Liver (tissue), 9 donors: ENCODE data around the gene BNC2. TPM values are rescaled to one million over a fixed set of nuclear protein-coding genes. Genes with fewer than 3 reads are reported as not detected.

Experiments used
- DNase-seq: peaks from one replicate; pipeline ENCODE4 v3.0.0-alpha.2; 2017; ENCODE audit warnings: low spot score
- H3K27ac ChIP-seq, 2 donors: one replicate each; pipeline ENCODE4 v1.7.0; 2013; ENCODE audit warnings: inconsistent platforms in 2 of 2, low read length in 2 of 2, control low read depth in 1 of 2, low read depth in 1 of 2, mild to moderate bottlenecking in 1 of 2
- H3K27me3 ChIP-seq, 4 donors: one replicate each; pipeline versions ENCODE4 v1.6.1 to v1.7.0; 2013; ENCODE audit warnings: low read length in 3 of 4, inconsistent platforms in 1 of 4, mild to moderate bottlenecking in 1 of 4, moderate library complexity in 1 of 4; ENCODE audit not compliant: control insufficient read depth in 4 of 4, insufficient read depth in 4 of 4
- H3K36me3 ChIP-seq, 4 donors: one replicate each; pipeline versions ENCODE4 v1.6.1 to v1.7.0; 2013; ENCODE audit warnings: low read length in 3 of 4, mild to moderate bottlenecking in 3 of 4, low read depth in 1 of 4, moderate library complexity in 1 of 4; ENCODE audit not compliant: control insufficient read depth in 4 of 4, insufficient read depth in 3 of 4
- H3K4me1 ChIP-seq, 4 donors: one replicate each; pipeline versions ENCODE4 v1.6.1 to v1.7.0; 2013; ENCODE audit warnings: low read length in 3 of 4, mild to moderate bottlenecking in 3 of 4, moderate library complexity in 1 of 4; ENCODE audit not compliant: control insufficient read depth in 4 of 4, insufficient read depth in 4 of 4
- H3K4me3 ChIP-seq, 3 donors: one replicate each; pipeline versions ENCODE4 v1.6.1 to v1.7.0; 2013; ENCODE audit warnings: low read length in 3 of 3, control low read depth in 1 of 3, low read depth in 1 of 3, mild to moderate bottlenecking in 1 of 3
- H3K9ac ChIP-seq, 2 donors: one replicate each; pipeline ENCODE4 v1.7.0; 2013; ENCODE audit warnings: low read length in 2 of 2, mild to moderate bottlenecking in 2 of 2, moderate library complexity in 2 of 2, control low read depth in 1 of 2, low read depth in 1 of 2
- H3K9me3 ChIP-seq, 4 donors: one replicate each; pipeline versions ENCODE4 v1.6.1 to v1.7.0; 2013; ENCODE audit warnings: low read length in 3 of 4; ENCODE audit not compliant: control insufficient read depth in 4 of 4
- EGR1 ChIP-seq, 2 donors: IDR thresholded peaks; 2 replicates each; pipeline ENCODE4 v1.6.1; 2016 to 2018; ENCODE audit warnings: antibody characterized with exemption in 2 of 2, low read depth in 2 of 2
- FOXA2 ChIP-seq: IDR thresholded peaks from 2 replicates; pipeline ENCODE4 v1.6.1; 2016; ENCODE audit warnings: antibody characterized with exemption
- GABPA ChIP-seq, 2 donors: IDR thresholded peaks in 1 of 2; conservative IDR thresholded peaks in 1 of 2; 2 replicates each; pipeline ENCODE4 v1.6.1; 2016; ENCODE audit warnings: antibody characterized with exemption in 2 of 2, mild to moderate bottlenecking in 1 of 2, moderate library complexity in 1 of 2
- HNF4A ChIP-seq, 2 donors: conservative IDR thresholded peaks; 2 replicates each; pipeline ENCODE4 v1.6.1; 2016; ENCODE audit warnings: antibody characterized with exemption in 2 of 2, mild to moderate bottlenecking in 2 of 2
- NR2F2 ChIP-seq: IDR thresholded peaks from 2 replicates; pipeline ENCODE4 v1.6.1; 2016; ENCODE audit warnings: antibody characterized with exemption
- TAF1 ChIP-seq: conservative IDR thresholded peaks from 2 replicates; pipeline ENCODE4 v1.6.1; 2016; ENCODE audit warnings: antibody characterized with exemption, mild to moderate bottlenecking
- YY1 ChIP-seq: IDR thresholded peaks from 2 replicates; pipeline ENCODE4 v1.6.1; 2016; ENCODE audit warnings: antibody characterized with exemption, mild to moderate bottlenecking
- WGBS: extraction: QIAGEN DNeasy Blood & Tissue Kit; methylation state at CpG from one replicate; pipeline ENCODE4 v1.1.7; 2013; 5-methylcytosine and 5-hydroxymethylcytosine counted together
- polyA plus RNA-seq, 2 donors: library from polyadenylated mRNA; stranded (reverse) in 1 of 2; unstranded in 1 of 2; fragments of 200-250 nt in 1 of 2; fragments of >200 nt in 1 of 2; fragmentation: Nextera tagmentation in 1 of 2; extraction: Ambion mirVana in 1 of 2; gene quantifications; one replicate each; pipeline versions ENCODE4 v1.2.1 to v1.2.3, GENCODE V29; 2013 to 2015
- total RNA-seq, 2 donors: library from RNA; depleted of rRNA; stranded (reverse); fragments of >200 nt; gene quantifications; one replicate each; pipeline ENCODE4 v1.2.3, GENCODE V29; 2014
- TF ChIP-seq, protein P1 (sequence below): IDR thresholded peaks from 2 replicates; pipeline ENCODE4 v1.6.1; 2016; ENCODE audit warnings: antibody characterized with exemption
- donor health status: healthy.
- donor health status: healthy.
- donor health status: healthy.
- donor health status: healthy.
- donor health status: healthy.

Gene BNC2
- total and polyA plus RNA-seq, 4 donors: 0.07 to 0.67 (median 0.08) TPM

DNA sequence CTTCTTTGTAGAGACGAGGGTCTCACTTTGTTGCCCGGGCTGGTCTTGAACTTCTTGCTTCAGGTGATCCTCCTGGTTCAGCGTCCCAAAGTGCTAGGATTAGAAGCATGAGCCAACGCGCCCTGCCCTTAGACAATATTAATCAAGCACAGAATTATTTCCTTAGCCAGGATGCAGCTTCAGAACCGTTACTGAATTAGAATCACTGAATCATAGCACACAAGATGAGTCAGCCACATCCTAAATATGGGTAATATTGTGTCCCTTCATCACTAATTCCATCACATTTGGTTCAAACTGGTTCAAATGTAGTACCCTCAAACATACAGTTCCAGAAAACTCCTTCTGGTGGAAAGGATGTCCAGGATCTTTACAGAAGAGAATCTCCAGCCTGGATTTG lies 82.7 kb downstream of the BNC2 start:
- 87% methylated on average over 6 of the region's 6 CpGs for WGBS
- Histone ChIP-seq H3K9ac (no peak overlapping the region), H3K4me1 (no peaks in the 10 kb centered on the region), H3K27ac (no peak overlapping the region), H3K36me3 (no peaks in the 10 kb centered on the region), H3K9me3 (no peaks in the 10 kb centered on the region), H3K4me3 (no peak overlapping the region), H3K27me3 (peaks cover 0 to 4% (median 0%) of the 10 kb centered on the region in 4 donors)
- TF ChIP-seq YY1 (no peak), HNF4A (conservative IDR thresholded peaks at IDR 0.05) (no peak), TAF1 (no peak)
- TF ChIP-seq, protein P1, sequence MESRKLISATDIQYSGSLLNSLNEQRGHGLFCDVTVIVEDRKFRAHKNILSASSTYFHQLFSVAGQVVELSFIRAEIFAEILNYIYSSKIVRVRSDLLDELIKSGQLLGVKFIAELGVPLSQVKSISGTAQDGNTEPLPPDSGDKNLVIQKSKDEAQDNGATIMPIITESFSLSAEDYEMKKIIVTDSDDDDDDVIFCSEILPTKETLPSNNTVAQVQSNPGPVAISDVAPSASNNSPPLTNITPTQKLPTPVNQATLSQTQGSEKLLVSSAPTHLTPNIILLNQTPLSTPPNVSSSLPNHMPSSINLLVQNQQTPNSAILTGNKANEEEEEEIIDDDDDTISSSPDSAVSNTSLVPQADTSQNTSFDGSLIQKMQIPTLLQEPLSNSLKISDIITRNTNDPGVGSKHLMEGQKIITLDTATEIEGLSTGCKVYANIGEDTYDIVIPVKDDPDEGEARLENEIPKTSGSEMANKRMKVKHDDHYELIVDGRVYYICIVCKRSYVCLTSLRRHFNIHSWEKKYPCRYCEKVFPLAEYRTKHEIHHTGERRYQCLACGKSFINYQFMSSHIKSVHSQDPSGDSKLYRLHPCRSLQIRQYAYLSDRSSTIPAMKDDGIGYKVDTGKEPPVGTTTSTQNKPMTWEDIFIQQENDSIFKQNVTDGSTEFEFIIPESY: no peak
- DNase-seq: no peak

DNA sequence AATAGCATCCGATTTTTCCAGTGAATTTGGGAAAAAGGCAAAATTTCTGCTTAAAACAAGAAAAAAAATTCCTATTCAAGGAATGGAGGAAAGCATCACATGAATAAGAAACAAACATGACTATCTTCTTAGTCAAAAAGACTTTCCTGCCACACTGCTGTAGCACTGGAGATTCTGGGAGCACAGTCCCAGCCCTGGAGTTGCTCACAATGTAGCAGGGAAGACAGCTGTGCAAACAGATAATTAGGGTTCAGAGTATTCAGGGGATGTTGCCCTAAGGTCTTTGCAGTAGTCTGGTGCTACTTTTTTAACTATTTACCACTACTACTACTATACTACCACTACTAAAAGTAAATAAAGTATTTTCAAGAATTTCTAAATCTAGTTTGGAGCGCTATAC lies 86.5 kb downstream of the BNC2 start:
- TF ChIP-seq GABPA (IDR thresholded peaks at IDR 0.05 in 1 of 2, conservative IDR thresholded peaks at IDR 0.05 in 1 of 2) (no peak), HNF4A (conservative IDR thresholded peaks at IDR 0.05) (no peak), TAF1 (no peak), NR2F2 (no peak), EGR1 (IDR thresholded peaks at IDR 0.05; ENCODE audit: low read depth in 2 of 2) (no peak)
- no peak overlapping the region for H3K9ac ChIP-seq
- peaks cover 0 to 8% (median 0%) of the 10 kb centered on the region in 4 donors for H3K27me3 ChIP-seq
- WGBS: 88% methylated on average over 2 of the region's 2 CpGs
- H3K4me3 ChIP-seq: no peak overlapping the region
- no peaks in the 10 kb centered on the region for H3K9me3 ChIP-seq
- H3K27ac ChIP-seq: no peak overlapping the region
- H3K36me3 ChIP-seq: no peaks in the 10 kb centered on the region
- H3K4me1 ChIP-seq: no peaks in the 10 kb centered on the region
- DNase-seq: no peak

DNA sequence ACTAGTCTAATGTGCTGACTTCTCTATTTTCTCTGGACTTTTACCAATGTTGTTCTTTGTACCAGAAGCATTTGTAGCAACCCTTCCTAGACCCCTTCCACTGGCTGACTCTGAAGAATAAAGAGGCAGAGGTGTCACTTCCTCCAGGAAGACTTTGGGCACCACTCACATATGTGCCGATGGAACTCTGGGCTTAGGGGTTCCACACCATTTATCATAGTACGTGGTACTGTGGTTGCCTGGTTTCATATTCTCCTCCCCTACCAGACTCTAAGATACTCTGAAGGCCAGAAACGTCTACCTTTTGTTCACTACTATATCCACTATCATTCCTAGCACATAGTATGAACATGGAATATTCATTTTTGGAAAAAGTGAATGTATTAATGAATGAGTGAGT lies 88.0 kb downstream of the BNC2 start:
- 66% methylated on average over 3 of the region's 3 CpGs for WGBS
- no peak overlapping the region for H3K27ac ChIP-seq
- H3K27me3 ChIP-seq: peaks cover 0 to 8% (median 0%) of the 10 kb centered on the region in 4 donors
- DNase-seq: no peak
- no peaks in the 10 kb centered on the region for H3K36me3 ChIP-seq
- no peak for TF ChIP-seq FOXA2
- TF ChIP-seq, protein P1: no peak
- TF ChIP-seq HNF4A (conservative IDR thresholded peaks at IDR 0.05): no peak
- H3K9ac ChIP-seq: no peak overlapping the region
- no peaks in the 10 kb centered on the region for H3K4me1 ChIP-seq
- no peak overlapping the region for H3K4me3 ChIP-seq
- no peaks in the 10 kb centered on the region for H3K9me3 ChIP-seq

DNA sequence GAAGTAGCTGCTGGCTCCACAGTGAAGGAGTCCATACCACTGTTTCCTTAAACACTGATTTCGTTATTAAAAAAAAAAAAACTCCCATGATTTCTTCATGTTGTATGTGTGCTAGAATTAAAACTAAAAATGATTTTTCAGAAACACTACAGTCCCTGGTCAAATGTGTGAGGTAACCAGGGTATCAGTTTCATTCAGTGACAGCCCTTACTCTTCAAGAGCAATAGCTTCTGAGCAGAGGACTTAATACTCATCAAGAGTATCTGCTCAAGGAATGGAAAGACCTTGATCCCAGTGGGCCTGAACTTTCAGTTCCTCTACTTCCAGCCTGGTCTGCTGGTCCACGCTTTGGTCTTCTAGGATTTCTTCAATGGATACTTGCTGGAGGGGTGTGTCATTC lies 95.1 kb downstream of the BNC2 start:
- no peak for DNase-seq
- WGBS: 82% methylated on average over 2 of the region's 2 CpGs
- no peak overlapping the region for H3K27ac ChIP-seq
- H3K36me3 ChIP-seq: no peaks in the 10 kb centered on the region
- no peaks in the 10 kb centered on the region for H3K9me3 ChIP-seq
- no peaks in the 10 kb centered on the region for H3K4me1 ChIP-seq
- TF ChIP-seq EGR1 (IDR thresholded peaks at IDR 0.05; ENCODE audit: low read depth in 2 of 2) (no peak), YY1 (no peak), NR2F2 (no peak)
- TF ChIP-seq, protein P1: no peak
- no peak overlapping the region for H3K4me3 ChIP-seq
- H3K9ac ChIP-seq: no peak overlapping the region
- H3K27me3 ChIP-seq: no peaks in the 10 kb centered on the region
